Measurements from ENCODE around the gene BIRC3.

DNA sequence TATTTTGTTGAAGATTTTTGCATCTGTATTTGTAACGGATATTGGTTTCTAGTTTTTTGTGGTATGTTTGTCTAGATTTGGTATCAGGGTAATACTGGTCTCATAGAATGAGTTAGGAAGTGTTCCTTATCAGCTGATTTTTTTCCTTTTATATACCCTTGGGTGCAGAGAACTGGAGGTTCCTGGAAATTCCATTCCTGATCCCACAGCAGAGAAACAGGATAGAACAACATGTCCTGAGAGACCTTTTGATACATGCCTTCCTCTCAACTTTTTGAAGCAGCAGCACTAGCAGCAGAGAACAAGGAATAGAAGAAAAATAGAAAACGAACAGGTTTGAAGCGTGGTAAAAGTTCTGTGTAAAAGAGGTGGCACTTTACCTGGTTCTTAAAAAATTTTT is 66.6 kb downstream of the BIRC3 start:
- TF ChIP-seq POLR2A (IDR thresholded peaks at IDR 0.05): no peak
- TF ChIP-seq, protein P1, sequence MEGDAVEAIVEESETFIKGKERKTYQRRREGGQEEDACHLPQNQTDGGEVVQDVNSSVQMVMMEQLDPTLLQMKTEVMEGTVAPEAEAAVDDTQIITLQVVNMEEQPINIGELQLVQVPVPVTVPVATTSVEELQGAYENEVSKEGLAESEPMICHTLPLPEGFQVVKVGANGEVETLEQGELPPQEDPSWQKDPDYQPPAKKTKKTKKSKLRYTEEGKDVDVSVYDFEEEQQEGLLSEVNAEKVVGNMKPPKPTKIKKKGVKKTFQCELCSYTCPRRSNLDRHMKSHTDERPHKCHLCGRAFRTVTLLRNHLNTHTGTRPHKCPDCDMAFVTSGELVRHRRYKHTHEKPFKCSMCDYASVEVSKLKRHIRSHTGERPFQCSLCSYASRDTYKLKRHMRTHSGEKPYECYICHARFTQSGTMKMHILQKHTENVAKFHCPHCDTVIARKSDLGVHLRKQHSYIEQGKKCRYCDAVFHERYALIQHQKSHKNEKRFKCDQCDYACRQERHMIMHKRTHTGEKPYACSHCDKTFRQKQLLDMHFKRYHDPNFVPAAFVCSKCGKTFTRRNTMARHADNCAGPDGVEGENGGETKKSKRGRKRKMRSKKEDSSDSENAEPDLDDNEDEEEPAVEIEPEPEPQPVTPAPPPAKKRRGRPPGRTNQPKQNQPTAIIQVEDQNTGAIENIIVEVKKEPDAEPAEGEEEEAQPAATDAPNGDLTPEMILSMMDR (IDR thresholded peaks at IDR 0.05): no peak
